Measurements from ENCODE around the gene LDLRAD4. TPM values are rescaled to one million over a fixed set of nuclear protein-coding genes. Genes with fewer than 3 reads are reported as not detected.

Gene LDLRAD4
- total and polyA plus RNA-seq, 9 of the 15 experiments (the other 6 are each of a cell fraction or from before 2014, with no cell fraction given), result 0.01 TPM; not detected in 8

DNA sequence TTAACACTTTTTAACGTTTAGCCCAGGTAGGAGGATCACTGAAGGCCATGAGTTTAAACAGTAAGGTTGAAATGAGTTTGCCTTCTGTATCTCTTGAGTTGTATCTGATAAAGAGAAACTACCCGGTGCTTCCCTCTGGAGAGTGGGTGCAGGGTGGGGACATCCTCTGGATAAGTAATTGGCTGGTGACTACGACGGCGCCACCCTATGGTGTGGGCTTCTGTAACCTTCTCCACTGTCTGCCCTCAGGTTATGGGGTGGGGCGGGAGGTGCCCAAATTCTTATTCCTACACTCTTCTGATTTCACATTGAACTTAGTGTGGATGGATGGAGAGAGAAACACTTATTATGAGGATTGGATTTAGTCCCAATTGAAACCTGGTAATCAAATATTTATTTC, 68.8 kb downstream of the LDLRAD4 start:
- Histone ChIP-seq H3K27me3 (ENCODE audit: control insufficient read depth in 2 of 2, insufficient read depth in 2 of 2, low read length in 2 of 2) (peaks cover 7 to 48% of the 10 kb centered on the region in 2 experiments; a peak in 4 of 5 replicates), H3K4me1 (replicated peaks in 1 of 2; ENCODE audit: control insufficient read depth in 2 of 2, insufficient read depth in 2 of 2, low read length in 2 of 2) (no peaks in the 10 kb centered on the region), H3K36me3 (ENCODE audit: control insufficient read depth, insufficient read depth, low read length) (no peaks in the 10 kb centered on the region), H3K4me3 (no peak overlapping the region), H3K27ac (ENCODE audit: extremely low read depth, low read depth, low read length) (no peak overlapping the region), H3K79me2 (ENCODE audit: control insufficient read depth, insufficient read depth, low read length) (no peaks in the 10 kb centered on the region), H3K9me3 (replicated peaks; ENCODE audit: control insufficient read depth, insufficient read depth, low read depth, low read length) (no peaks in the 10 kb centered on the region), H3K9ac (ENCODE audit: insufficient read depth in 1 of 2, low read depth in 2 of 2, low read length in 2 of 2) (no peak overlapping the region), H3K9me1 (ENCODE audit: control insufficient read depth, insufficient read depth, low read length) (no peaks in the 10 kb centered on the region), H4K20me1 (replicated peaks; ENCODE audit: control insufficient read depth, insufficient read depth, low read length) (no peaks in the 10 kb centered on the region), H2AFZ (ENCODE audit: low read depth, low read length) (no peak overlapping the region), H3K4me2 (ENCODE audit: insufficient read depth, low read length) (no peak overlapping the region)
- FAIRE-seq (no peak), ATAC-seq (no peak), DNase-seq (ENCODE audit: extremely low read depth in 1 of 4, low spot score in 3 of 4) (no peak)
- intact Hi-C loops (cut with micrococcal nuclease), result no loop called here
- BruUV-seq (replicated peaks), result no TSS peak
- WGBS (ENCODE audit: insufficient coverage, low coverage, missing lambda C conversion rate), result 0% methylated on average over 6 of the region's 6 CpGs
- ChIA-PET POLR2A (no interaction called here), CTCF (ENCODE audit: low intra/inter-chr PET ratio) (no interaction called here)
- in situ Hi-C loops (cut with MboI), result no loop called here
- TF ChIP-seq PRPF4 (IDR thresholded peaks at IDR 0.05; ENCODE audit: insufficient read depth, low read depth, low read length, poor library complexity, severe bottlenecking) (no peak), PURB (CRISPR knock-in tag; IDR thresholded peaks at IDR 0.05; ENCODE audit: low read depth) (no peak), DMBX1 (CRISPR knock-in tag; IDR thresholded peaks at IDR 0.05; ENCODE audit: borderline replicate concordance) (no peak), ZFP36 (IDR thresholded peaks at IDR 0.05; ENCODE audit: low read depth, low read length, partially characterized antibody) (no peak), SMARCA5 (IDR thresholded peaks at IDR 0.05) (no peak), NFIC (IDR thresholded peaks at IDR 0.05) (no peak), PTBP1 (IDR thresholded peaks at IDR 0.05; ENCODE audit: low read depth, low read length) (no peak), ZEB2 (IDR thresholded peaks at IDR 0.05) (no peak), SP1 (CRISPR knock-in tag; IDR thresholded peaks at IDR 0.05) (no peak), FOXO4 (CRISPR knock-in tag; IDR thresholded peaks at IDR 0.05) (no peak), PPARD (CRISPR knock-in tag; IDR thresholded peaks at IDR 0.05) (no peak)
- TF ChIP-seq, protein P1, sequence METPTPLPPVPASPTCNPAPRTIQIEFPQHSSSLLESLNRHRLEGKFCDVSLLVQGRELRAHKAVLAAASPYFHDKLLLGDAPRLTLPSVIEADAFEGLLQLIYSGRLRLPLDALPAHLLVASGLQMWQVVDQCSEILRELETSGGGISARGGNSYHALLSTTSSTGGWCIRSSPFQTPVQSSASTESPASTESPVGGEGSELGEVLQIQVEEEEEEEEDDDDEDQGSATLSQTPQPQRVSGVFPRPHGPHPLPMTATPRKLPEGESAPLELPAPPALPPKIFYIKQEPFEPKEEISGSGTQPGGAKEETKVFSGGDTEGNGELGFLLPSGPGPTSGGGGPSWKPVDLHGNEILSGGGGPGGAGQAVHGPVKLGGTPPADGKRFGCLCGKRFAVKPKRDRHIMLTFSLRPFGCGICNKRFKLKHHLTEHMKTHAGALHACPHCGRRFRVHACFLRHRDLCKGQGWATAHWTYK (CRISPR knock-in tag; IDR thresholded peaks at IDR 0.05), result no peak

All from K562 (cell line).